Measurements from ENCODE around the gene SAMD1. TPM values are rescaled to one million over a fixed set of nuclear protein-coding genes. Genes with fewer than 3 reads are reported as not detected.

The SAMD1 gene
- total and polyA plus RNA-seq, 2 of the 13 experiments (the other 11 are each of a cell fraction or from before 2014, with no cell fraction given) = 17.5 to 45.0 TPM

DNA sequence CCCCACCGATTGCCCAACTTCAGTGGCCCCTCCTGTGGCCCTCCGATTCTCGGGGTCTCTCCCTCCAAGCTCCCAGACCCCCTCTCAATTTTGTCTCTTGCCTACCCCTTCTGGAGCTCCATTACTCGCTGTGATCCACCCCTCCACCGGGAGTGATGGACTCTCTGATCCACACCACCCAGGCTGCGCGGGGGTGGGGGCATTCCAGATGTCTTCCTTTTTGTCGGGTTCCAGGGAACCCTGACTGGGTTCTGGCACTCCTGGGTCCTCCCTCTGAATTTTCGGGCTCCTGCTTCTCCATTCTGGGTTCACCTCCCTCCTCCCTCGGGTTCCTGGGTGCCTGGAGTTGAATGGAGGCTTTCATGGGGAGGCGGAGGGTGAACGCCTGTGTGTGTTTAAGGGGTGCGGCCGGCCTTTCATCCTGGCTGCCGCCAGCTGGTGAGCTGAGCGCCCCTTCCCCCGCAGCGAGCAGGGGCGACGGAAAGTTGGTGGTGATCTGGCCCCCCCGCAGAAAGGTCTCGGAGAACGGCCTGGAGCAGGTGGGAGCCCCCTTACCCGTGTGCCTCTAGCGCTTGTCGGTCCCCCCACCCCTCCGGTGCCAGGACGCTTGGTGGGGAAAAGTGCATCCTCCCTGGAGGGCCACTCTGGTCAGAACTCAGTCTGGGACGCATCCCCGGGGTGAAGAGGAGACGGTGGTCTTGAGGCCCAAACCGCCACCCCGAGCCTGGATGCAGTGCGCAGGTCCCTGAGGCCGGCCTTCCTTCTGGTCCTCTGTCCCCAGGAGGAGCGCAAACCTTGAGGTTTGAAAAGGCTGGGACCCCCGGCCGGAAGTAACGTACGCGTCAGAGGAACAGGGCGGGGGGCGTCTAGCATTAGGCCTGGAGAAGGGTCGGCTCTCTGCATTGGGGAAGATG lies 16.4 kb downstream of the SAMD1 start (continued):
- TF ChIP-seq, protein P1, sequence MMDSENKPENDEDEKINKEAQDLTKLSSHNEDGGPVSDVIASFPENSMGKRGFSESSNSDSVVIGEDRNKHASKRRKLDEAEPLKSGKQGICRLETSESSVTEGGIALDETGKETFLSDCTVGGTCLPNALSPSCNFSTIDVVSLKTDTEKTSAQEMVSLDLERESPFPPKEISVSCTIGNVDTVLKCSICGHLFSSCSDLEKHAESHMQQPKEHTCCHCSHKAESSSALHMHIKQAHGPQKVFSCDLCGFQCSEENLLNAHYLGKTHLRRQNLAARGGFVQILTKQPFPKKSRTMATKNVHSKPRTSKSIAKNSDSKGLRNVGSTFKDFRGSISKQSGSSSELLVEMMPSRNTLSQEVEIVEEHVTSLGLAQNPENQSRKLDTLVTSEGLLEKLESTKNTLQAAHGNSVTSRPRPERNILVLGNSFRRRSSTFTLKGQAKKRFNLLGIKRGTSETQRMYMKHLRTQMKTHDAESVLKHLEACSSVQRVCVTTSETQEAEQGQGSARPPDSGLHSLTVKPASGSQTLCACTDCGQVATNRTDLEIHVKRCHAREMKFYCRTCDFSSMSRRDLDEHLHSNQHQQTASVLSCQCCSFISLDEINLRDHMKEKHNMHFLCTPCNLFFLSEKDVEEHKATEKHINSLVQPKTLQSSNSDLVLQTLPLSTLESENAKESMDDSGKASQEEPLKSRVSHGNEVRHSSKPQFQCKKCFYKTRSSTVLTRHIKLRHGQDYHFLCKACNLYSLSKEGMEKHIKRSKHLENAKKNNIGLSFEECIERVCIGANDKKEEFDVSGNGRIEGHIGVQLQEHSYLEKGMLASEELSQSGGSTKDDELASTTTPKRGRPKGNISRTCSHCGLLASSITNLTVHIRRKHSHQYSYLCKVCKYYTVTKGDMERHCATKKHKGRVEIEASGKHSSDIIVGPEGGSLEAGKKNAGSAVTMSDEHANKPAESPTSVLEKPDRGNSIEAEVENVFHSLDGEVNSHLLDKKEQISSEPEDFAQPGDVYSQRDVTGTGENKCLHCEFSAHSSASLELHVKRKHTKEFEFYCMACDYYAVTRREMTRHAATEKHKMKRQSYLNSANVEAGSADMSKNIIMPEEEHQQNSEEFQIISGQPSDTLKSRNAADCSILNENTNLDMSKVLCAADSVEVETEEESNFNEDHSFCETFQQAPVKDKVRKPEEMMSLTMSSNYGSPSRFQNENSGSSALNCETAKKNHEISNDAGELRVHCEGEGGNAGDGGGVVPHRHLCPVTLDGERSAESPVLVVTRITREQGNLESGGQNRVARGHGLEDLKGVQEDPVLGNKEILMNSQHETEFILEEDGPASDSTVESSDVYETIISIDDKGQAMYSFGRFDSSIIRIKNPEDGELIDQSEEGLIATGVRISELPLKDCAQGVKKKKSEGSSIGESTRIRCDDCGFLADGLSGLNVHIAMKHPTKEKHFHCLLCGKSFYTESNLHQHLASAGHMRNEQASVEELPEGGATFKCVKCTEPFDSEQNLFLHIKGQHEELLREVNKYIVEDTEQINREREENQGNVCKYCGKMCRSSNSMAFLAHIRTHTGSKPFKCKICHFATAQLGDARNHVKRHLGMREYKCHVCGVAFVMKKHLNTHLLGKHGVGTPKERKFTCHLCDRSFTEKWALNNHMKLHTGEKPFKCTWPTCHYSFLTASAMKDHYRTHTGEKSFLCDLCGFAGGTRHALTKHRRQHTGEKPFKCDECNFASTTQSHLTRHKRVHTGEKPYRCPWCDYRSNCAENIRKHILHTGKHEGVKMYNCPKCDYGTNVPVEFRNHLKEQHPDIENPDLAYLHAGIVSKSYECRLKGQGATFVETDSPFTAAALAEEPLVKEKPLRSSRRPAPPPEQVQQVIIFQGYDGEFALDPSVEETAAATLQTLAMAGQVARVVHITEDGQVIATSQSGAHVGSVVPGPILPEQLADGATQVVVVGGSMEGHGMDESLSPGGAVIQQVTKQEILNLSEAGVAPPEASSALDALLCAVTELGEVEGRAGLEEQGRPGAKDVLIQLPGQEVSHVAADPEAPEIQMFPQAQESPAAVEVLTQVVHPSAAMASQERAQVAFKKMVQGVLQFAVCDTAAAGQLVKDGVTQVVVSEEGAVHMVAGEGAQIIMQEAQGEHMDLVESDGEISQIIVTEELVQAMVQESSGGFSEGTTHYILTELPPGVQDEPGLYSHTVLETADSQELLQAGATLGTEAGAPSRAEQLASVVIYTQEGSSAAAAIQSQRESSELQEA (CRISPR knock-in tag; IDR thresholded peaks at IDR 0.05; ENCODE audit: not compliant biosample characterization) = peak; percentile 54
- TF ChIP-seq SMARCE1 (IDR thresholded peaks at IDR 0.05; ENCODE audit: borderline replicate concordance) (no peak), ZMYM2 (CRISPR knock-in tag; IDR thresholded peaks at IDR 0.05) (no peak), ZNF879 (CRISPR knock-in tag; IDR thresholded peaks at IDR 0.05) (no peak), ZNF747 (CRISPR knock-in tag; IDR thresholded peaks at IDR 0.05; ENCODE audit: borderline replicate concordance) (no peak), ZNF644 (CRISPR knock-in tag; IDR thresholded peaks at IDR 0.05; ENCODE audit: low read depth) (no peak), CC2D1A (CRISPR knock-in tag; IDR thresholded peaks at IDR 0.05) (no peak), HES4 (CRISPR knock-in tag; IDR thresholded peaks at IDR 0.05; ENCODE audit: borderline replicate concordance) (no peak), ZNF678 (CRISPR knock-in tag; IDR thresholded peaks at IDR 0.05) (no peak), ZBTB21 (CRISPR knock-in tag; IDR thresholded peaks at IDR 0.05) (no peak), ZMAT3 (CRISPR knock-in tag; conservative IDR thresholded peaks at IDR 0.05) (no peak; the same call in 1 of the 2 replicates)
- TF ChIP-seq, protein P2, sequence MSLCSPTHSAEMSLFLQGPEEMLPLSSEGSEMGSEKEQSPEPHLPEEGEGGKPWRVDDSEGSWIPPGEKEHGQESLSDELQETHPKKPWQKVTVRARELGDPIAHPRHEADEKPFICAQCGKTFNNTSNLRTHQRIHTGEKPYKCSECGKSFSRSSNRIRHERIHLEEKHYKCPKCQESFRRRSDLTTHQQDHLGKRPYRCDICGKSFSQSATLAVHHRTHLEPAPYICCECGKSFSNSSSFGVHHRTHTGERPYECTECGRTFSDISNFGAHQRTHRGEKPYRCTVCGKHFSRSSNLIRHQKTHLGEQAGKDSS (CRISPR knock-in tag; IDR thresholded peaks at IDR 0.05; ENCODE audit: borderline replicate concordance, low read depth) = no peak
- TF ChIP-seq, protein P3, sequence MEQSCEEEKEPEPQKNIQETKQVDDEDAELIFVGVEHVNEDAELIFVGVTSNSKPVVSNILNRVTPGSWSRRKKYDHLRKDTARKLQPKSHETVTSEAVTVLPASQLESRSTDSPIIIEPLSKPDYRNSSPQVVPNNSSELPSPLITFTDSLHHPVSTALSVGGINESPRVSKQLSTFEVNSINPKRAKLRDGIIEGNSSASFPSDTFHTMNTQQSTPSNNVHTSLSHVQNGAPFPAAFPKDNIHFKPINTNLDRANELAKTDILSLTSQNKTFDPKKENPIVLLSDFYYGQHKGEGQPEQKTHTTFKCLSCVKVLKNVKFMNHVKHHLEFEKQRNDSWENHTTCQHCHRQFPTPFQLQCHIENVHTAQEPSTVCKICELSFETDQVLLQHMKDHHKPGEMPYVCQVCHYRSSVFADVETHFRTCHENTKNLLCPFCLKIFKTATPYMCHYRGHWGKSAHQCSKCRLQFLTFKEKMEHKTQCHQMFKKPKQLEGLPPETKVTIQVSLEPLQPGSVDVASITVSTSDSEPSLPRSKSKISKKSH (CRISPR knock-in tag; IDR thresholded peaks at IDR 0.05; ENCODE audit: borderline replicate concordance) = no peak
- TF ChIP-seq, protein P4, sequence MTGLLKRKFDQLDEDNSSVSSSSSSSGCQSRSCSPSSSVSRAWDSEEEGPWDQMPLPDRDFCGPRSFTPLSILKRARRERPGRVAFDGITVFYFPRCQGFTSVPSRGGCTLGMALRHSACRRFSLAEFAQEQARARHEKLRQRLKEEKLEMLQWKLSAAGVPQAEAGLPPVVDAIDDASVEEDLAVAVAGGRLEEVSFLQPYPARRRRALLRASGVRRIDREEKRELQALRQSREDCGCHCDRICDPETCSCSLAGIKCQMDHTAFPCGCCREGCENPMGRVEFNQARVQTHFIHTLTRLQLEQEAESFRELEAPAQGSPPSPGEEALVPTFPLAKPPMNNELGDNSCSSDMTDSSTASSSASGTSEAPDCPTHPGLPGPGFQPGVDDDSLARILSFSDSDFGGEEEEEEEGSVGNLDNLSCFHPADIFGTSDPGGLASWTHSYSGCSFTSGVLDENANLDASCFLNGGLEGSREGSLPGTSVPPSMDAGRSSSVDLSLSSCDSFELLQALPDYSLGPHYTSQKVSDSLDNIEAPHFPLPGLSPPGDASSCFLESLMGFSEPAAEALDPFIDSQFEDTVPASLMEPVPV (CRISPR knock-in tag; IDR thresholded peaks at IDR 0.05) = no peak
- TF ChIP-seq, protein P5, sequence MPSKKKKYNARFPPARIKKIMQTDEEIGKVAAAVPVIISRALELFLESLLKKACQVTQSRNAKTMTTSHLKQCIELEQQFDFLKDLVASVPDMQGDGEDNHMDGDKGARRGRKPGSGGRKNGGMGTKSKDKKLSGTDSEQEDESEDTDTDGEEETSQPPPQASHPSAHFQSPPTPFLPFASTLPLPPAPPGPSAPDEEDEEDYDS (CRISPR knock-in tag; IDR thresholded peaks at IDR 0.05) = no peak
